Subcutaneous adipose tissue (tissue), 4 donors: ENCODE results near the gene ESF1. TPM values are rescaled to one million over a fixed set of nuclear protein-coding genes. Genes with fewer than 3 reads are reported as not detected.

Experiments used
- total RNA-seq, 4 donors: library from RNA; depleted of rRNA; stranded (reverse); fragments of >200 nt; gene quantifications; one replicate each; pipeline ENCODE4 v1.1.0, GENCODE V29; 2016
- TF ChIP-seq, protein P1 (sequence below): fragments of 450-650 bp; IDR thresholded peaks from one replicate; pipeline ENCODE4 v1.5.1; 2016; ENCODE audit warnings: low read depth, mild to moderate bottlenecking, control low read depth, antibody characterized with exemption, moderate library complexity

ESF1 gene
- total RNA-seq, 4 donors from 2014 or later, result 13.0 to 26.7 (median 16.6) TPM

DNA sequence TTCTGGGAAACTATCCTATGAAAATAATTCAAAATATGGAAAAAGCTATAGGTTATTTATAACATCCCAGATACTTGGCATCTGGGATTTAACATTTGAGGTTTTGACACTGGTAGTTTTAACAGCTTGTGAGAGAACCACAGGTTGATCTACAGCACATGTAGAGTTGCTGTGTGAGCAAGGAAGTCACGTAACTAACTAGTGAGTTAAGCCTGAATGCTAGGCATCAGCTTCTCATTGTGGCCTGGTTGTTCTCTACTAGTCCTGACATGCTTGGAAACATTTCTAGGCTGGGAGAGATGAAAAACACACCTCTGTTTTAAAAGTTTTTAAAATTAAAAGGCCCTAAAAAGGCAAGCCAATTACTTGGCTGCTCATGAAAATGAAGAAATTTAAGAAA, 28.2 kb downstream of the ESF1 start:
- TF ChIP-seq, protein P1, sequence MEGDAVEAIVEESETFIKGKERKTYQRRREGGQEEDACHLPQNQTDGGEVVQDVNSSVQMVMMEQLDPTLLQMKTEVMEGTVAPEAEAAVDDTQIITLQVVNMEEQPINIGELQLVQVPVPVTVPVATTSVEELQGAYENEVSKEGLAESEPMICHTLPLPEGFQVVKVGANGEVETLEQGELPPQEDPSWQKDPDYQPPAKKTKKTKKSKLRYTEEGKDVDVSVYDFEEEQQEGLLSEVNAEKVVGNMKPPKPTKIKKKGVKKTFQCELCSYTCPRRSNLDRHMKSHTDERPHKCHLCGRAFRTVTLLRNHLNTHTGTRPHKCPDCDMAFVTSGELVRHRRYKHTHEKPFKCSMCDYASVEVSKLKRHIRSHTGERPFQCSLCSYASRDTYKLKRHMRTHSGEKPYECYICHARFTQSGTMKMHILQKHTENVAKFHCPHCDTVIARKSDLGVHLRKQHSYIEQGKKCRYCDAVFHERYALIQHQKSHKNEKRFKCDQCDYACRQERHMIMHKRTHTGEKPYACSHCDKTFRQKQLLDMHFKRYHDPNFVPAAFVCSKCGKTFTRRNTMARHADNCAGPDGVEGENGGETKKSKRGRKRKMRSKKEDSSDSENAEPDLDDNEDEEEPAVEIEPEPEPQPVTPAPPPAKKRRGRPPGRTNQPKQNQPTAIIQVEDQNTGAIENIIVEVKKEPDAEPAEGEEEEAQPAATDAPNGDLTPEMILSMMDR, result no peak

DNA sequence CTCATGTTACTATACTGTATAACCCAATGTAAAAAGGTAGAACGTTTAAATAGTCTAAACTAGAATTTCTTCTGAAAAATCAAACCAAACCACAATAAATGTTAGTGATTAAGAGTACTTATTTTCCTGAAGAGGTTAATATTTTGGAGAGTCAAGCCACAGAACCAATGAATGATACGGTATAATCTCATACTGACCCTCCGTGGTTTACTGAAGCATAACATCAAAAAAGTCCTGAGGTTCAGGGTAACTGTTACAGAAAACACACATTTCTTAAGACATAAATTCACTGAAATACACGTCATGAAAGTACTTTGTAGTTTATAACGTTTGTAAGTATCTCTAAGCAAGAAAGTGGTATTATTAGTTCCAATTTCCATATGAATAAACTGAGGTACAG, 28.9 kb downstream of the ESF1 start:
- TF ChIP-seq, protein P1, result no peak

DNA sequence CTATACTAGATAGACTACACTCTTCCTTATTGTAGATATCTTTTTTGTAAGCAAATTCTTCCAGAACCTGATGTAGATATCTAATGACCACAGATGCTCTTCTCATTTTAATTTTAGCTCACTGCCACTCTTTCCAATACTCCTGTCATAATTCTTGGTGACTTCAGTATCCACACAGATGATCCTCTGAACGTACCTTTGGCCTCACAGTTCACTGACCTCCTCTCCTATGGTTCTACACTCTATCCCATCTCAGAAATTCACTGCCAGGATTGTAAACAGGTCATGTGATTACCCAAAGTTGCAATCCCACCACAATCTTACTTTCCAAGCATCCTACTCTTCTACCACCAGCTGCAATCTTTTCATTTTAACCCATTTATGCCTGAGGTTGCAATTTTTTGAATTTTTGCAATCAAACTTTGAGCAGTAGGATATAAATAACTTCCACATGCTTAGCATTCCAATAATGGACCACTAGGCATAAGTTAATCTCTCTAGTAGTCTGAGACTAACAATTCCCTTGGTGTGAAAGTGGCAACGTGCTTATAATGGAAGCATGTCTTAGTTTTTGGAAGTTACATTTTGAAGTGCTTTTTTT, 31.2 kb downstream of the ESF1 start:
- TF ChIP-seq, protein P1, result no peak

DNA sequence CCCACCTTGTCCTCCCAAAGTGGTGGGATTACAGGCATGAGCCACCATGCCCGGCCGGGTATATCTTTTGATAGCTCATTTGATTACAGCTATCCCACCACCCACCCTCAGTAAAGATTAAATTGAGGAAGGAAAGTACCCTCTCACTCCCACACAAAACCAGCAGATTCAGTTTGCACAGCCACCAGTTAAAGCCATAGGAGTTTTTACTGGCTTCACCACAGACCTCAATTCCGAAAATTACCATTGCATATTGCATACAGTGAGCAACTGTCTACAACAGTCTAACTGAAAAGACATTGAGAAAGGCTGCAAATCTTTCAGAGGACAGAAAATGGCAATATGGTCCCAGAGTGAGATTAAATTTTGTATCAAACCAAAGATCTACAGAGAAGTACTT, 34.9 kb downstream of the ESF1 start:
- TF ChIP-seq, protein P1, result no peak

DNA sequence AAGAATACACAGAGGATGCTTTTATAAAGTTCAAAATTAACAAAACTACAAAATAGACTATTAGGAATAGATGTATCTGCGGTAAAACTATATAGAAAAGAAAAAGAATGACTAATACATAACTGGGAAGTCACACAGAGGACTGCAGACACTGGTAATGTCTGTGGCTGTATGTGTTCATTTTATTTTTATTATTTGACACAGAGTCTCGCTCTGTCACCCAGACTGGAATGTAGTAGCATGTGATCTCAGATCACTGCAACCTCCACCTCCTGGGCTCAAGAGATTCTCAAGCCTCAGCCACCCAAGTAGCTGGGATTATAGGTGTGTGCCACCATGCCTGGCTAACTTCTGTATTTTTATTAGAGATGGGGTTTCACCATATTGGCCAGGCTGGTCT, 38.9 kb downstream of the ESF1 start:
- TF ChIP-seq, protein P1, result no peak

DNA sequence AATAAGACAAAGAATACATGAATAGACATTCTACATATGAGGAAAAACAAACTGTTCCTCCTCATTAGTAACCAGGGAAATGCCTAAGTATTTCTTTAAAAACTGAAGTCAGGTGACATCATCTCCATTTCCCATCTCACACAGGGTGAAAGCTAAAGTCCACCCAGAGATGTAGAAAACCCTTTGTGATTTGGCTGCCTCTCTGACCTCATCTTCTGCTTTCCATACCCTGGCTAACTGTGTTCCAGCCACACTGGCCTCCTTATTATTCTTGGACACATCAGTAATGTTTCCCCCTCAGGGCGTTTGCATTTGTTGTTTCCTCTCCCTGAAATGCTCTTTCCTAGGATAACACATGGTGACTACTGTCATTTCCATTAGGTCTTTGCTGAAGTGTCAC, 40.4 kb downstream of the ESF1 start:
- TF ChIP-seq, protein P1, result no peak

DNA sequence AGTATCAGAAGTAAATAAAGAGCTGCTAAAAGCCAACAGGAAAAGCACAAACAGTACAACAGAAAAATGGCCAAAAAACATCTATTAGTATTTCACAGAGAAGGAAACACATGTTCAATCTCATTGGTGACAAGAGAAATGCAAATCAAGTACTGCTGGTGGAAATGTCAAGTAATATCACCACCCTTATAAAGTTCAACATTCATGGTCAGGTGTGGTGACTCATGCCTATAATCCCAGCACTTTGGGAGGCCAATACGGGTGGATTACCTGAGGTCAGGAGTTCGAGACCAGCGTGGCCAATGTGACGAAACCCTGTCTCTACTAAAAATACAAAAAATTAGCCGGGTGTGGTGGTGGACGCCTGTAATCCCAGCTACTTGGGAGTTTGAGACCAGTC, 42.8 kb downstream of the ESF1 start:
- TF ChIP-seq, protein P1, result no peak
